ENCODE measurements around the gene ASB10.

GRCh38 chr7:151207804-151208203 is 20.8 kb upstream of the ASB10 start:
- TF ChIP-seq CTCF (IDR thresholded peaks at IDR 0.05) (no peak), POLR2AphosphoS5 (IDR thresholded peaks at IDR 0.05; ENCODE audit: low read depth, low read length) (no peak), SIN3A (IDR thresholded peaks at IDR 0.05; ENCODE audit: borderline replicate concordance, insufficient read depth, low read depth, low read length) (no peak), REST (IDR thresholded peaks at IDR 0.05; ENCODE audit: insufficient read depth in 1 of 2, low read depth in 2 of 2, low read length in 1 of 2) (no peak)

Measured in Panc1 (cell line).